Measurements from ENCODE around the gene LMX1A. TPM values are rescaled to one million over a fixed set of nuclear protein-coding genes. Genes with fewer than 3 reads are reported as not detected.
A peak's percentile ranks its signal among the peaks of the same experiment; 100 is the strongest.

The LMX1A gene
- total RNA-seq, 1 donor from 2014 or later = not detected

- TF ChIP-seq, protein P1, sequence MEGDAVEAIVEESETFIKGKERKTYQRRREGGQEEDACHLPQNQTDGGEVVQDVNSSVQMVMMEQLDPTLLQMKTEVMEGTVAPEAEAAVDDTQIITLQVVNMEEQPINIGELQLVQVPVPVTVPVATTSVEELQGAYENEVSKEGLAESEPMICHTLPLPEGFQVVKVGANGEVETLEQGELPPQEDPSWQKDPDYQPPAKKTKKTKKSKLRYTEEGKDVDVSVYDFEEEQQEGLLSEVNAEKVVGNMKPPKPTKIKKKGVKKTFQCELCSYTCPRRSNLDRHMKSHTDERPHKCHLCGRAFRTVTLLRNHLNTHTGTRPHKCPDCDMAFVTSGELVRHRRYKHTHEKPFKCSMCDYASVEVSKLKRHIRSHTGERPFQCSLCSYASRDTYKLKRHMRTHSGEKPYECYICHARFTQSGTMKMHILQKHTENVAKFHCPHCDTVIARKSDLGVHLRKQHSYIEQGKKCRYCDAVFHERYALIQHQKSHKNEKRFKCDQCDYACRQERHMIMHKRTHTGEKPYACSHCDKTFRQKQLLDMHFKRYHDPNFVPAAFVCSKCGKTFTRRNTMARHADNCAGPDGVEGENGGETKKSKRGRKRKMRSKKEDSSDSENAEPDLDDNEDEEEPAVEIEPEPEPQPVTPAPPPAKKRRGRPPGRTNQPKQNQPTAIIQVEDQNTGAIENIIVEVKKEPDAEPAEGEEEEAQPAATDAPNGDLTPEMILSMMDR (conservative IDR thresholded peaks at IDR 0.05; ENCODE audit: low read depth, low read length) = peak; percentile 97
- DNase-seq (ENCODE audit: low read depth) = no peak
- H3K4me3 ChIP-seq (ENCODE audit: low read depth, low read length) = no peak overlapping the region
These were observed 11.0 kb upstream of the LMX1A start for GRCh38 chr1:165367375-165367993.

- H3K4me3 ChIP-seq (ENCODE audit: low read depth, low read length) = no peak overlapping the region
- TF ChIP-seq, protein P1 (conservative IDR thresholded peaks at IDR 0.05; ENCODE audit: low read depth, low read length) = no peak
- DNase-seq (ENCODE audit: low read depth) = no peak
These were observed 8.8 kb upstream of the LMX1A start for GRCh38 chr1:165365341-165365740.

DNA sequence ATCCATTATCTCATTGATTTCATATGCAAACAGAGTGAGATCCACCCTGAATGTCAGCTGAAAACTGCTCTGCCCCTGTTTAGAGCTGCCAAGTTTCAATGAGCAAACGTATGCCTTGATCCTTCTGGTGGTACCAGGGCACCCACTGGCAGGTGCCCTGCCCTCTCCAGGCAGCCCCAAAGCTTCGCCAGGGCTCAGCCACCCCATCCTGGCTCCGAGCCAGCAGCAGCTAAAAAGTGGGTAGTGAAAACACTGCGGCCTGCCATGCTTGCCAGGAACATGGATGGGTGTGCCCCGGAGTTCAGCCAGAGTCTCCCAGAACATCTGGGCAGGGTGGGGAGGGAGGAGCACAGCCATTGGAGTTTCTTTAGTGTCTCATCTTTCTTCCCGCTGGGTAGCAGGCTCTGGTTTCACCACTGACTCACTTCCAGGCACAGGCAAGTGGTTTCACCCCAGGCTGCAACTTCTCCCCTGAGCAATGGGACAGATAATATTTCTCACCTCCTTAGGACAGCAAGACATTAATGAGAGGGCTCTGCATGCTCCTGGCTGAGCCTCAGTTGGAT is 8.1 kb upstream of the LMX1A start:
- no peak overlapping the region for H3K4me3 ChIP-seq (ENCODE audit: low read depth, low read length)
- no peak for DNase-seq (ENCODE audit: low read depth)
- TF ChIP-seq, protein P1 (conservative IDR thresholded peaks at IDR 0.05; ENCODE audit: low read depth, low read length) = no peak

DNA sequence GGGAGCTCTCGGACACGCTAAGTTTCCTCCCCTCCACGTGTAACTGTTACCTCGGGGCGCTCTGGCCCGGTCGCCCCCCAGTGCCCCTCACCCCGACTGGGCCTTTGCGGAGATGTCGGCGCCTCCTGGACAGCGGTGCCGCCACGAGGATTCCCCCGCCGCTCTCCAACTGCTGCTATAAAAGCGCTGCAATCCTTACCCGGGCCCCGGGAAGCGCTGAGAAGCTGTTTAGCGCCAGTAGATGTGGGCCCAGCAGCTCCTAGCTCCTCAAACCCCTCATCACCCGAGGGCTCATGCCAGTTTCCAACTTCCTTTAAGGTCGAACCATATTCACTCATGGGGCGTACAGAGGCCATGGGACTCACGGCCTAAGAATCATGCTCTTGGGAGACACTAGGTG is 361 bp upstream of the LMX1A start:
- H3K4me3 ChIP-seq (ENCODE audit: low read depth, low read length) = no peak overlapping the region
- DNase-seq (ENCODE audit: low read depth) = no peak
- TF ChIP-seq, protein P1 (conservative IDR thresholded peaks at IDR 0.05; ENCODE audit: low read depth, low read length) = no peak

GRCh38 chr1:165355139-165355976 is 1.2 kb downstream of the LMX1A start:
- TF ChIP-seq, protein P1 (conservative IDR thresholded peaks at IDR 0.05; ENCODE audit: low read depth, low read length) = no peak
- no peak overlapping the region for H3K4me3 ChIP-seq (ENCODE audit: low read depth, low read length)
- no peak for DNase-seq (ENCODE audit: low read depth)

DNA sequence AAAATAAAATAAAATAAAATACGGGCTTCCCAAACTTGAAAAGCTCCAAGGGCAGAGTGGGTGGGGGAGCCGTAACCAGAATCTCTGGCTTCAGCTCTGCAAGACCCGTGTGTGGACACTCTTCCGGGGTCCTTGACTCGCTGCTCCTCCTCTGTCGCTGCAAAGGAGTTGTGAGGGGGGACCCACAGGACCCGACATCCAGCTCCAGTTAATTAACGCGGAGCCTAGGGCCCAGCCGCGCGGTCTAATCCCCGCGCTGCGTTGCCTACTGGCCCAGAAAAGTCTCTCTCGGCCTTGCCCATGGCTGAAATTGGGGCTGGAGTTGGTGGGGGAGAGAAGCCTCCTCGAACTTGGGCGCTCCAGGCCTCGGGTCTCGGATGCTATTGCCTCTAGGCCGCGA is 1.8 kb downstream of the LMX1A start:
- H3K4me3 ChIP-seq (ENCODE audit: low read depth, low read length) = no peak overlapping the region
- TF ChIP-seq, protein P1 (conservative IDR thresholded peaks at IDR 0.05; ENCODE audit: low read depth, low read length) = no peak
- no peak for DNase-seq (ENCODE audit: low read depth)

Data from epithelial cell of proximal tubule (primary cell).